ENCODE measurements around the gene PPP2R3A.

Gene PPP2R3A

GRCh38 chr3:135982404-135982761 lies 16.9 kb downstream of the PPP2R3A start:
- no peak for DNase-seq (ENCODE audit: low spot score)
- no peaks in the 10 kb centered on the region for H3K36me3 Mint-ChIP-seq (ENCODE audit: low read depth)
- no peaks in the 10 kb centered on the region for H3K4me1 Mint-ChIP-seq (ENCODE audit: low read depth)
- no peaks in the 10 kb centered on the region for H3K9me3 Mint-ChIP-seq
- H3K4me3 Mint-ChIP-seq: no peak overlapping the region
- no peak overlapping the region for H3K27ac Mint-ChIP-seq
- peaks cover 4% of the 10 kb centered on the region for H3K27me3 Mint-ChIP-seq (ENCODE audit: low read depth)

GRCh38 chr3:135982922-135983581 lies 17.5 kb downstream of the PPP2R3A start:
- Mint-ChIP-seq H3K4me3 (no peak overlapping the region), H3K4me1 (ENCODE audit: low read depth) (no peaks in the 10 kb centered on the region), H3K36me3 (ENCODE audit: low read depth) (no peaks in the 10 kb centered on the region), H3K27ac (no peak overlapping the region), H3K9me3 (no peaks in the 10 kb centered on the region), H3K27me3 (ENCODE audit: low read depth) (peaks cover 4% of the 10 kb centered on the region)
- DNase-seq (ENCODE audit: low spot score): no peak

GRCh38 chr3:135987661-135988060 lies 22.1 kb downstream of the PPP2R3A start:
- H3K4me1 Mint-ChIP-seq (ENCODE audit: low read depth): no peaks in the 10 kb centered on the region
- H3K4me3 Mint-ChIP-seq: no peak overlapping the region
- no peaks in the 10 kb centered on the region for H3K9me3 Mint-ChIP-seq
- H3K36me3 Mint-ChIP-seq (ENCODE audit: low read depth): no peaks in the 10 kb centered on the region
- DNase-seq (ENCODE audit: low spot score): no peak
- no peak overlapping the region for H3K27ac Mint-ChIP-seq
- peaks cover 9% of the 10 kb centered on the region for H3K27me3 Mint-ChIP-seq (ENCODE audit: low read depth)

GRCh38 chr3:135989242-135989641 lies 23.7 kb downstream of the PPP2R3A start:
- Mint-ChIP-seq H3K9me3 (no peaks in the 10 kb centered on the region), H3K27me3 (ENCODE audit: low read depth) (peaks cover 7% of the 10 kb centered on the region), H3K4me1 (ENCODE audit: low read depth) (no peaks in the 10 kb centered on the region), H3K27ac (no peak overlapping the region), H3K4me3 (no peak overlapping the region), H3K36me3 (ENCODE audit: low read depth) (no peaks in the 10 kb centered on the region)
- DNase-seq (ENCODE audit: low spot score): no peak

GRCh38 chr3:135990903-135991302 lies 25.4 kb downstream of the PPP2R3A start:
- Mint-ChIP-seq H3K4me3 (no peak overlapping the region), H3K4me1 (ENCODE audit: low read depth) (no peaks in the 10 kb centered on the region), H3K9me3 (no peaks in the 10 kb centered on the region), H3K36me3 (ENCODE audit: low read depth) (no peaks in the 10 kb centered on the region), H3K27me3 (ENCODE audit: low read depth) (peaks cover 7% of the 10 kb centered on the region), H3K27ac (no peak overlapping the region)
- DNase-seq (ENCODE audit: low spot score): no peak

GRCh38 chr3:135991621-135992020 lies 26.1 kb downstream of the PPP2R3A start:
- DNase-seq (ENCODE audit: low spot score): no peak
- peaks cover 7% of the 10 kb centered on the region for H3K27me3 Mint-ChIP-seq (ENCODE audit: low read depth)
- no peaks in the 10 kb centered on the region for H3K36me3 Mint-ChIP-seq (ENCODE audit: low read depth)
- H3K9me3 Mint-ChIP-seq: no peaks in the 10 kb centered on the region
- no peaks in the 10 kb centered on the region for H3K4me1 Mint-ChIP-seq (ENCODE audit: low read depth)
- H3K4me3 Mint-ChIP-seq: no peak overlapping the region
- no peak overlapping the region for H3K27ac Mint-ChIP-seq

GRCh38 chr3:135992072-135992471 lies 26.5 kb downstream of the PPP2R3A start:
- Mint-ChIP-seq H3K27me3 (ENCODE audit: low read depth) (peaks cover 7% of the 10 kb centered on the region), H3K4me1 (ENCODE audit: low read depth) (no peaks in the 10 kb centered on the region), H3K36me3 (ENCODE audit: low read depth) (no peaks in the 10 kb centered on the region), H3K27ac (no peak overlapping the region), H3K9me3 (no peaks in the 10 kb centered on the region), H3K4me3 (no peak overlapping the region)
- DNase-seq (ENCODE audit: low spot score): no peak

GRCh38 chr3:135994708-135995337 lies 29.3 kb downstream of the PPP2R3A start:
- Mint-ChIP-seq H3K9me3 (no peaks in the 10 kb centered on the region), H3K27ac (no peak overlapping the region), H3K4me1 (ENCODE audit: low read depth) (no peaks in the 10 kb centered on the region), H3K36me3 (ENCODE audit: low read depth) (no peaks in the 10 kb centered on the region), H3K4me3 (no peak overlapping the region), H3K27me3 (ENCODE audit: low read depth) (peaks cover 7% of the 10 kb centered on the region)
- DNase-seq (ENCODE audit: low spot score): no peak

GRCh38 chr3:135995766-135996165 lies 30.2 kb downstream of the PPP2R3A start:
- H3K27me3 Mint-ChIP-seq (ENCODE audit: low read depth): peaks cover 7% of the 10 kb centered on the region
- no peaks in the 10 kb centered on the region for H3K9me3 Mint-ChIP-seq
- no peak for DNase-seq (ENCODE audit: low spot score)
- H3K36me3 Mint-ChIP-seq (ENCODE audit: low read depth): no peaks in the 10 kb centered on the region
- no peak overlapping the region for H3K27ac Mint-ChIP-seq
- no peaks in the 10 kb centered on the region for H3K4me1 Mint-ChIP-seq (ENCODE audit: low read depth)
- no peak overlapping the region for H3K4me3 Mint-ChIP-seq

- Mint-ChIP-seq H3K36me3 (ENCODE audit: low read depth) (no peaks in the 10 kb centered on the region), H3K9me3 (no peaks in the 10 kb centered on the region), H3K4me1 (ENCODE audit: low read depth) (no peaks in the 10 kb centered on the region), H3K27ac (no peak overlapping the region), H3K27me3 (ENCODE audit: low read depth) (peaks cover under 1% of the 10 kb centered on the region), H3K4me3 (no peak overlapping the region)
- no peak for DNase-seq (ENCODE audit: low spot score)
Observed at GRCh38 chr3:135997554-135998320, 32.2 kb downstream of the PPP2R3A start.

GRCh38 chr3:136008221-136008620 lies 42.7 kb downstream of the PPP2R3A start:
- H3K9me3 Mint-ChIP-seq: no peaks in the 10 kb centered on the region
- DNase-seq (ENCODE audit: low spot score): no peak
- H3K4me3 Mint-ChIP-seq: no peak overlapping the region
- no peaks in the 10 kb centered on the region for H3K36me3 Mint-ChIP-seq (ENCODE audit: low read depth)
- no peak overlapping the region for H3K27ac Mint-ChIP-seq
- no peaks in the 10 kb centered on the region for H3K4me1 Mint-ChIP-seq (ENCODE audit: low read depth)
- H3K27me3 Mint-ChIP-seq (ENCODE audit: low read depth): peaks cover 7% of the 10 kb centered on the region

GRCh38 chr3:136008732-136009470 lies 43.4 kb downstream of the PPP2R3A start:
- peaks cover 7% of the 10 kb centered on the region for H3K27me3 Mint-ChIP-seq (ENCODE audit: low read depth)
- no peaks in the 10 kb centered on the region for H3K9me3 Mint-ChIP-seq
- no peaks in the 10 kb centered on the region for H3K4me1 Mint-ChIP-seq (ENCODE audit: low read depth)
- H3K27ac Mint-ChIP-seq: no peak overlapping the region
- no peak overlapping the region for H3K4me3 Mint-ChIP-seq
- no peak for DNase-seq (ENCODE audit: low spot score)
- H3K36me3 Mint-ChIP-seq (ENCODE audit: low read depth): no peaks in the 10 kb centered on the region

GRCh38 chr3:136018876-136019275 lies 53.3 kb downstream of the PPP2R3A start:
- DNase-seq (ENCODE audit: low spot score): no peak
- Mint-ChIP-seq H3K27ac (no peak overlapping the region), H3K4me1 (ENCODE audit: low read depth) (no peaks in the 10 kb centered on the region), H3K9me3 (no peaks in the 10 kb centered on the region), H3K36me3 (ENCODE audit: low read depth) (no peaks in the 10 kb centered on the region), H3K27me3 (ENCODE audit: low read depth) (peaks cover 14% of the 10 kb centered on the region), H3K4me3 (no peak overlapping the region)

- Mint-ChIP-seq H3K27ac (no peak overlapping the region), H3K9me3 (no peaks in the 10 kb centered on the region), H3K36me3 (ENCODE audit: low read depth) (no peaks in the 10 kb centered on the region), H3K4me1 (ENCODE audit: low read depth) (no peaks in the 10 kb centered on the region), H3K4me3 (no peak overlapping the region), H3K27me3 (ENCODE audit: low read depth) (peaks cover 15% of the 10 kb centered on the region)
- DNase-seq (ENCODE audit: low spot score): no peak
Observed at GRCh38 chr3:136021803-136022202, 56.3 kb downstream of the PPP2R3A start.

All from T-helper 2 cell treated with Interferon-gamma antibody and Interleukin-4, amounts not matched to agents 5 μg/mL and 100 μg/mL, for 36 hours (primary cell).